ENCODE results near the gene NOC2L. TPM values are rescaled to one million over a fixed set of nuclear protein-coding genes. Genes with fewer than 3 reads are reported as not detected.
A peak's percentile ranks its signal among the peaks of the same experiment; 100 is the strongest.

The NOC2L gene
- total and polyA plus RNA-seq, 2 donors (not counting 3 experiments of a cell fraction or from before 2014, with no cell fraction given): 55.3 to 87.9 TPM

- FAIRE-seq (no peak), DNase-seq (ENCODE audit: low read depth, low spot score) (no peak)
- Histone ChIP-seq H3K9me3 (replicated peaks; ENCODE audit: control insufficient read depth, insufficient read depth, low read length) (no peaks in the 10 kb centered on the region), H3K27ac (ENCODE audit: insufficient read depth, low read depth, low read length) (no peak overlapping the region), H3K4me2 (ENCODE audit: insufficient read depth, low read length) (no peak overlapping the region), H3K9ac (replicated peaks; ENCODE audit: extremely low read depth, insufficient read depth, low read length) (no peak overlapping the region), H3K9me1 (replicated peaks; ENCODE audit: control insufficient read depth, extremely low read depth, insufficient read depth, low read length) (no peaks in the 10 kb centered on the region), H3K4me3 (replicated peaks in 1 of 3; ENCODE audit: insufficient read depth in 1 of 3, low read depth in 1 of 3, low read length in 3 of 3) (no peak overlapping the region), H3K36me3 (ENCODE audit: control insufficient read depth in 2 of 2, extremely low read depth in 1 of 2, insufficient read depth in 2 of 2, low read length in 2 of 2) (no peaks in the 10 kb centered on the region), H3K79me2 (ENCODE audit: control insufficient read depth, insufficient read depth, low read length) (no peaks in the 10 kb centered on the region), H2AFZ (ENCODE audit: low read depth, low read length) (no peak overlapping the region), H3K27me3 (ENCODE audit: control insufficient read depth in 2 of 2, insufficient read depth in 2 of 2, low read length in 2 of 2) (peaks cover 19% of the 10 kb centered on the region in 2 experiments), H3K4me1 (ENCODE audit: control insufficient read depth, extremely low read depth, insufficient read depth, low read length) (peaks cover 4% of the 10 kb centered on the region), H4K20me1 (replicated peaks; ENCODE audit: control insufficient read depth, extremely low read depth, insufficient read depth, low read length) (no peaks in the 10 kb centered on the region)
- dilution Hi-C loops (cut with MboI; ENCODE audit: extremely low pct_ligation_motif_present, low sequenced_read_pairs) (no loop called here), intact Hi-C loops (cut with micrococcal nuclease) (no loop called here)
- BruUV-seq (replicated peaks): no TSS peak
- ChIA-PET CTCF (interaction anchor here (0.9 kb wide), 1 partner anchor 17 kb away, joined by 3 read pairs; no protein-coding TSS in a partner anchor), POLR2A (no interaction called here)
- TF ChIP-seq EZH2 (IDR thresholded peaks at IDR 0.05; ENCODE audit: borderline replicate concordance, low read depth, low read length, severe bottlenecking) (peak; percentile 77), POLR2A (IDR thresholded peaks at IDR 0.05; ENCODE audit: low read depth, low read length) (no peak)
Measured at GRCh38 chr1:935751-936231, 23.3 kb downstream of the NOC2L start.

- Histone ChIP-seq H3K9me1 (replicated peaks; ENCODE audit: control insufficient read depth, extremely low read depth, insufficient read depth, low read length) (no peaks in the 10 kb centered on the region), H3K36me3 (ENCODE audit: control insufficient read depth in 2 of 2, extremely low read depth in 1 of 2, insufficient read depth in 2 of 2, low read length in 2 of 2) (no peaks in the 10 kb centered on the region), H3K9ac (replicated peaks; ENCODE audit: extremely low read depth, insufficient read depth, low read length) (no peak overlapping the region), H2AFZ (ENCODE audit: low read depth, low read length) (no peak overlapping the region), H3K79me2 (ENCODE audit: control insufficient read depth, insufficient read depth, low read length) (no peaks in the 10 kb centered on the region), H4K20me1 (replicated peaks; ENCODE audit: control insufficient read depth, extremely low read depth, insufficient read depth, low read length) (no peaks in the 10 kb centered on the region), H3K4me2 (ENCODE audit: insufficient read depth, low read length) (no peak overlapping the region), H3K4me1 (ENCODE audit: control insufficient read depth, extremely low read depth, insufficient read depth, low read length) (no peaks in the 10 kb centered on the region), H3K27ac (ENCODE audit: insufficient read depth, low read depth, low read length) (no peak overlapping the region), H3K27me3 (ENCODE audit: control insufficient read depth in 2 of 2, insufficient read depth in 2 of 2, low read length in 2 of 2) (peaks cover 14% of the 10 kb centered on the region in 2 experiments), H3K4me3 (replicated peaks in 1 of 3; ENCODE audit: insufficient read depth in 1 of 3, low read depth in 1 of 3, low read length in 3 of 3) (no peak overlapping the region), H3K9me3 (replicated peaks; ENCODE audit: control insufficient read depth, insufficient read depth, low read length) (no peaks in the 10 kb centered on the region)
- dilution Hi-C loops (cut with MboI; ENCODE audit: extremely low pct_ligation_motif_present, low sequenced_read_pairs) (no loop called here), intact Hi-C loops (cut with micrococcal nuclease) (no loop called here)
- FAIRE-seq: no peak
- CTCF ChIA-PET: interaction anchor here (0.9 kb wide), 1 partner anchor 16 kb away, joined by 3 read pairs; no protein-coding TSS in a partner anchor
- TF ChIP-seq EZH2 (IDR thresholded peaks at IDR 0.05; ENCODE audit: borderline replicate concordance, low read depth, low read length, severe bottlenecking) (peak; percentile 92), MAX (IDR thresholded peaks at IDR 0.05; ENCODE audit: insufficient read depth, insufficient read length) (no peak)
- no peak for DNase-seq (ENCODE audit: low read depth, low spot score)
- no TSS peak for BruUV-seq (replicated peaks)
- POLR2A ChIA-PET: no interaction called here
Measured at GRCh38 chr1:934991-935750, 23.9 kb downstream of the NOC2L start.

All from endothelial cell of umbilical vein (primary cell).